ENCODE measurements around the gene PCDHA2.

GRCh38 chr5:140796718-140797095 lies 2.1 kb downstream of the PCDHA2 start:
- no peak for TF ChIP-seq CTCF (IDR thresholded peaks at IDR 0.05)
- TF ChIP-seq POLR2A (IDR thresholded peaks at IDR 0.05): no peak
